HG02588 (cell line): Measurements from ENCODE around the gene C2CD4C.
"Not testable (repeated sequence)": the region's sequence is repeated elsewhere in the genome, so short reads cannot be mapped to it uniquely, and the experiment has no call there.

ENCODE experiments used
- ATAC-seq: cut with Tn5 transposase; IDR thresholded peaks from one replicate; pipeline ENCODE4 v1.9.1; 2021; ENCODE audit warnings: mild to moderate bottlenecking, moderate library complexity; ENCODE audit not compliant: unreplicated experiment

The C2CD4C gene

DNA sequence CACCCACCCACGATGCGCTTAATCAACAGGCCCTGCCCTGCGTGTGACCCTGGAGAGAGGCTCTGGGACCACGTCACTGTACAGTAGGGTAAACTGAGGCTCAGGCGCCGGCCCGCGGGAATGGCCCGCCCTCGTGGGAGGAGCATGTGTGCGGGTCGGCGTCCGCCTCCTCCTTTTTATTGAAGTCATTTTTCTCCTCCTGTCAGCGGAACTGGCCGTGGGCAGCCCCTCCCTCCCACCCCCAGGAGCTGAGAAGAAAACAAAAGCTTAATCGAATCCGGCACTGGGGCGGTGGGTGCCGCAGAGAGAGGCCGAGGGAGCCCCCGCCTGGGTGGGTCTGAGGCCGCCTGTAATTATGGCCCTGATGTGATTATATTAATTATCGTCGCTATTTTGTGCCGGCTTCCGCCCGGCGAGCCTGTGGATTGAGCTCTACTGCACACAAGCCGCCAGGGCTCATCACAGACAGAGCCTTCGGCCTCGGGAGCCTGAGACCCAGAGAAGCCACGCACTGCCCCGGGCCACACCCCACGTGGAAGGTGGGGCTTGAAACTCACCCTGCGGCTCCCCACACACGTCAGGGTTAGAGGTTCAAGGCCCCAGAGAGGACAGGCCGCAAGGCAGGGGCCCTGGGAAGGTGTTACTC lies 7.0 kb downstream of the C2CD4C start:
- ATAC-seq, result no peak

DNA sequence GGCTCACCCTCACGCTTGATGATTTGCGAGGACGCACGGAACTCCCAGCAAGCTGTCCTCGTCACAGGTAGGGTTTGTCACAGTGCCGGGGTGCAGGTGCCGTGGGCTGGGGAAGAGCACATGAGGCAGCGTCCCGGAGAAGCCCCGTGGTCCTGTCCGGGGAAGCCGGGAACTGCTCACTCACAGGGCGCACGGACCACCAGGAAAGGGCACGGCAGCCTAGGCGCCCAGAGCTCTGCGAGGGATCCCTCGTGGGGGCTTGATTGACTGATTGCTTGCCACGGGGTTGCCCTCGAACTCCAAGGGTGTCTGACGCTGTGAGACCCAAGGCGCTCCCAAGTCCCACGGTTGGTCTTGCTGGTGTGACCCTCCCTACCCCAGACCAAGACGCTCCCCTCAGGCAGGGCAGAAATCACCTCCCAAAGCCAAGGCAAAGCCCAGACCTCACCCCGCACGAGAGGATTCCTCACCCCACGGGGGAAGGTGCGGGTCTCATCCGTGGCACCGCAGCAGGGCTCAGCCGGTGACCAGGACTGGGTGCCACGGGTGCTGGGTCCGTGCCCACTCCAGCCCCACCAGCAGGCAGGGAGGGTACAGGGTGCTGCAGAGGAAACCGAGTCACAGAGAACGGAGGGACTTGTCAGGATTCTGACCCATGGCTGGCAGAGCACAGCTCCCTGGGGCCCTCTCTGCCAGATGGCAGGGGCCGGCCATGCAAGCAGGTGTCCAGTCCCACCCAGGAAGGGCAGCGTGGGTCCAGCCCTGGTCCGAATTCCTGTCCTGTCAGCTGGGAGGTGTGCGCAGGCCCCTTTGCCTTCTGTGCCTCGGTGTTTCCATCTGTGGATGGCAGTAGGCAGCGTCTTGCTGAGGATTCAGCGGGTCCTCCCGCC lies 7.7 kb downstream of the C2CD4C start:
- no peak for ATAC-seq

DNA sequence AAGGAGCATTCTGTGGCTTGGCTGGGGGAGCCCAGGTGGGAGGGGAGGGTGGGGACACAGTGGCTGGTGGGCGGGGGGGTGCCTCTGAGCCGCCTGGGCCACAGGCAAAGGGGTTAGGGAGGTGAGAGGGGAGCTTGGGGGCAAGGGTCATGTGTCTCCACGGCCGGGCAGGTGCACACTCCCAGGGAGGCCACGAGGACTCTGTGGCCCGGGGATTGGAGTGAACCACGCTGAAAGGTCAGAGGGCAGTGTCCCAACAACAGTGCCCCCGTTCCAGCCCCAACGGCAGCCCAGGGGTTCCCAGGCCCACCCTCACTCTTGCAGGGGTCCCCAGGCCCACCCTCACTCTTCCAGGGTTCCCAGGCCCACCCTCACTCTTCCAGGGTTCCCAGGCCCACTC lies 9.6 kb downstream of the C2CD4C start:
- ATAC-seq, result no peak

GRCh38 chr19:398719-399118 lies 10.2 kb downstream of the C2CD4C start:
- no peak for ATAC-seq

GRCh38 chr19:397941-398706 lies 10.8 kb downstream of the C2CD4C start:
- no peak for ATAC-seq

- no peak for ATAC-seq
These were observed 11.6 kb downstream of the C2CD4C start for GRCh38 chr19:397321-397720.

DNA sequence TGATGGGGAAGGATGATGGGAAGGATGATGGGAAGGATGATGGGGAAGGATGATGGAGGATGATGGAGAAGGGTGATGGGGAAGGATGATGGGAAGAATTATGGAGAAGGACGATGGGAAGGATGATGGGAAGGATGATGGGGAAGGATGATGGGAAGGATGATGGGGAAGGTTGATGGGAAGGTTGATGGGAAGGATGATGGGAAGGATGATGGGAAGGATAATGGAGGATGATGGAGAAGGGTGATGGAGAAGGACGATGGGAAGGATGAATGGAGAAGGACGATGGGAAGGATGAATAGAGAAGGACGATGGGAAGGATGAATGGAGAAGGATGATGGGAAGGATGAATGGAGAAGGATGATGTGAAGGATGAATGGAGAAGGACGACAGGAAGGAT lies 13.5 kb downstream of the C2CD4C start:
- ATAC-seq, result no peak

GRCh38 chr19:394857-395256 lies 14.1 kb downstream of the C2CD4C start:
- ATAC-seq, result not testable (repeated sequence)

- ATAC-seq, result not testable (repeated sequence)
These were observed 15.4 kb downstream of the C2CD4C start for GRCh38 chr19:393560-393959.

DNA sequence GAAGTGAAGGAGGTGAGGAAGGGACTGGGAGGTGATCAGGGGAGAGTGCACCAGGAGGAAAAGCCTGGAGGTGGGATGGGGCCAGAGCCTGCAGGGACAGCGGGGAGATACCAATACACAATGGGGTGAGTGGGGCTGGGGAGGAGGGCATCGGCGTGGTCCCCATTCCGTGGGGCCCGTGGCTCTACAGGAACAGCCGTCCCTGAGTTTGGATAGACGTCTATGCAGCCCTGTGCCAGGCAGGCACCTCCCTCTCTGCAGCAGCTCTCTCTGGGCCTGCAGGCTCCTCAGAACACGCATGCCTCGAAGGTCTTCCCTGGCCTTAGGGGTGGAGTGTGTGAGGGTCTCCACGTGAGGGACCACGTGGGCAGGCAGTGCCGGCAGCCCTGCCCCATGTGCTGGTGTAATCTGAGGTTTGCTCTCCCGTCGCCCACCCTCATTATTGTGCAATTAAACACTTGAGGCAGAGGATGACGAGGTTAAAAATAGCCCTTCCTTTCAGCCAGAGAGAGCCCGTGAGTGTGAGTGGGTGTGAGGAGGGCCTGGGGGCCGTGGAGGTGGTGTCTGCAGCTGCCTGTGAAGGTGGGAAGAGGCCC lies 16.5 kb downstream of the C2CD4C start:
- ATAC-seq, result no peak

- no peak for ATAC-seq
These were observed 17.1 kb downstream of the C2CD4C start for GRCh38 chr19:391726-392374.

GRCh38 chr19:391207-391557 lies 17.8 kb downstream of the C2CD4C start:
- ATAC-seq, result no peak

- ATAC-seq, result no peak
These were observed 18.4 kb downstream of the C2CD4C start for GRCh38 chr19:390386-391206.

DNA sequence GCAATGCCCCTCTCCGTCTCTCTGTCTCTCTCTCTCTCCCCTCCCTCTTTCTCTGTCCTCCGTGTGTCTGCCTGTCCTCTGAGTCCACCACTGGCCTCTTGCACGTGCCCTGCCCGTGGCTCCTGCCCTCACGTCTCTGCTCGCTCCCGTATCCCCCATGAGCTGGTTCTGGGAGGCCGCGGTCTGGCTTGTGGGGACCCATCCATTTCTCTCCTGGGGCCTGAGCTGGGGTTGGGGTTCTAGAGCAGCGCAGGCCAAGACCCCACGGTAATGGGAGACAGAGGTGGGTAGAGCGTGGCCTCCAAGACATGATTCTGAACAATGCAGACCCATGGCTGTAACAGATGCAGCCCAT lies 19.0 kb downstream of the C2CD4C start:
- ATAC-seq, result no peak

DNA sequence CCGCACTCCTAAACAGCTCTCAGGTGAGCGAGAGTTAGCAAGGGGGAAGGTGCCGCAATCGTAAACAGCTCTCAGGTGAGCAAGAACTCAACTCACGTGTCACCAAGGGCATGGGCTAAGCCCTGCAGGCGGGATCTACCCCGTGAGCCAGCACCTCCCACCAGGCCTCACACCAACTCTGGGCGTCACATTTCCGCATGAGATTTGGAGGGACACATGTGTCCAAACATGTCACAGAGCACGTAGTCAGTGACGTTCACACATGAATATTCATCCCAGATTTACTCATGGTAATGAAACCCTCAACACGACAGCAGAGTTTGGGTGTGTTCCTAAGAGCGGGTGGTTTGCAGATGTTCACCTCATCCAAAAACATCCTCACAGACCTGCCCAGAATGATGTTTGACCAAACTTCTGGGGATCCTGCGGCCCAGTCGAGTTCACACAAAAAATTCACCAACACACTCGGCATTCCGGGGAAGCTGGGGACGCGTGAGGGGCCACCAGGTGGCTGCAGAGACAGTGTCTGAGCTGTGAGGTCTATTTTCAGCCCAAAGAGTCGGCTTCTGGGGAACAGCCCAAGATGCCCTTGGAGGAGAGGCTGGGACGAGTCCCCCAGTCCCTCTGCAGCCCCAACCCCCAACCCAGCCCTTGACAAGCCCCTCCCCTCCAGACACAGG lies 19.6 kb downstream of the C2CD4C start:
- no peak for ATAC-seq

DNA sequence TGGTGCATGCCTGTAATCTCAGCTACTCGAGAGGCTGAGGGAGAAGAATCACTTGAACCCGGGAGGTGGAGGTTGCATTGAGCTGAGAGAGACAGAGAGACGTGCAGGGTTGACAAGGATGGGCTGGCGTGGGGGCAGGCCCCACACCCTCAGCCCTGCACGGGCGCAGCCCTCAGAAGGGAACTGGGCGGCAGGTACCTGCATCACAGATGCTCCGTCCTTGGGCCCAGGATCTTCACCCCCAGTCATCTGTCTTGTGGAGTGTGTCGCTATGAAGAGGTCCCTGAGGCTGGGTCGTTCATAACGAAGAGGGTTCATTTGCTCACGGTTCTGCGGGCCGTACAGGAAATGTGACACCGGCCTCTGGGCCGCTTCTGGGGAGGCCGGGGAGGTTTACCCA lies 20.3 kb downstream of the C2CD4C start:
- ATAC-seq, result no peak

- no peak for ATAC-seq
These were observed 21.2 kb downstream of the C2CD4C start for GRCh38 chr19:387777-388176.

GRCh38 chr19:386632-387301 lies 22.2 kb downstream of the C2CD4C start:
- ATAC-seq, result not testable (repeated sequence)

GRCh38 chr19:386189-386588 lies 22.8 kb downstream of the C2CD4C start:
- ATAC-seq, result not testable (repeated sequence)
